GM19397 (cell line): Measurements from ENCODE around the gene GKN1.

Experiments
- ATAC-seq: cut with Tn5 transposase; IDR thresholded peaks from one replicate; pipeline ENCODE4 v1.9.1; 2021; ENCODE audit warnings: mild to moderate bottlenecking, moderate library complexity; ENCODE audit not compliant: unreplicated experiment

The GKN1 gene, protein sequence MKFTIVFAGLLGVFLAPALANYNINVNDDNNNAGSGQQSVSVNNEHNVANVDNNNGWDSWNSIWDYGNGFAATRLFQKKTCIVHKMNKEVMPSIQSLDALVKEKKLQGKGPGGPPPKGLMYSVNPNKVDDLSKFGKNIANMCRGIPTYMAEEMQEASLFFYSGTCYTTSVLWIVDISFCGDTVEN

DNA sequence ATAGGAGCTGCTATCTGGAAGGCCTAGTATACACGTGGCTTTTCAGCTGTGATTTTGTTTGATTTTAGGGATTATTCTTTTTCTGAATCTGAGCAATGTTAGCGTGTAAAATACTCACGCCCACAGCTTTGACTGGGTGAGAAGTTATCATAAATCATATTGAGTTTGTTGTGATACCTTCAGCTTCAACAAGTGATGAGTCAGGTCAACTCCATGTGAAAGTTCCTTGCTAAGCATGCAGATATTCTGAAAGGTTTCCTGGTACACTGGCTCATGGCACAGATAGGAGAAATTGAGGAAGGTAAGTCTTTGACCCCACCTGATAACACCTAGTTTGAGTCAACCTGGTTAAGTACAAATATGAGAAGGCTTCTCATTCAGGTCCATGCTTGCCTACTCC lies at the start of gene GKN1:
Gene GKN1 (plus strand): TSS at position 386 of the 400 bp plus-strand sequence. CDS start 42 bp downstream, outside the sequence.
- no peak for ATAC-seq

DNA sequence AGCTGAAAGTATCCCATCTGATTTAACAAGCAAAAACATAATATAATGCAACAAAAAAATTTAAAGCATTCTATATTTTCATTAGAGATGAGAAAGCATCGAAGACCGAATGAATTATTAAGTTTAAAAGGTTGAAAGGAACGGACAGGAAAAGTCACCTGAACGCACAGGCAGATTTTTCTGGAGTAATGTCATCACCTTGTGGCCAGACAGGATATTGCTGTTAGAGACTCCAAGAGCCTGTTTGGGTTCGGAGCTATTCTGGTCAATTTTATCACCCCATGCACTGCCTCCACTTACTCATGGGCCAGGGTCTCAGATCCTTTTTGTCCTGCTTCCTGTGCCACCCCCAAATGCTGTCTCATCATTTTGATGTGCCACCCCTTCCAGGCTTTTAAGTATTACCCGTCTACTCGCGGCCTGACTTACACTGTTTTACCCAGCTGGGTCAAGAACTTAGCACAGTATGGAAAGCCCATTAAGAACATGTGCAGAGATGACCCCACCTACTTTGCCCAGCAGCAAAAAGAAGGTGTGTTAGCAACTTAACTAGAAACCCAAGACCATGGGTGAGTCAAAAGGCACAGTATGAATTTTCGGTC lies 49.0 kb upstream of the GKN1 start:
- no peak for ATAC-seq

DNA sequence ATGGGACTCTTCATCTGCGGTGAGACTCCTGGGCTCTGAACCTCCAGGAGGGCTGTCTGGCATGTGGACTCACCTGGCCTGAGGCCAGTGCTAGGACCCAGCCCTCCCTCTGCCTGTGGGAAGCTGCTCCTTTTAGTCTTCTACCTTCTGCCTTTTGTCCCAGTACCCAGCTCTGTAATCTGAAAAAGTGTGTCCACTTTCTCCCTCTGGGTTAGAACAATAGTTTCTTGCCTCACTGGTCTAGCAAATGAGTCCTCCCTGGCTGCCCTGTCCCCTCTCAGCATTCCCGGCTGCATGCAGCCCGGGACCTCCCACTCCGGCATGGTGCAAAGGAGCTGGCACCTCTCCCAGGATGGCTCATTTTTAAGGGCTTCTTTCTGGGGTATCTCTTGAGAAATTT lies 47.6 kb upstream of the GKN1 start:
- no peak for ATAC-seq

DNA sequence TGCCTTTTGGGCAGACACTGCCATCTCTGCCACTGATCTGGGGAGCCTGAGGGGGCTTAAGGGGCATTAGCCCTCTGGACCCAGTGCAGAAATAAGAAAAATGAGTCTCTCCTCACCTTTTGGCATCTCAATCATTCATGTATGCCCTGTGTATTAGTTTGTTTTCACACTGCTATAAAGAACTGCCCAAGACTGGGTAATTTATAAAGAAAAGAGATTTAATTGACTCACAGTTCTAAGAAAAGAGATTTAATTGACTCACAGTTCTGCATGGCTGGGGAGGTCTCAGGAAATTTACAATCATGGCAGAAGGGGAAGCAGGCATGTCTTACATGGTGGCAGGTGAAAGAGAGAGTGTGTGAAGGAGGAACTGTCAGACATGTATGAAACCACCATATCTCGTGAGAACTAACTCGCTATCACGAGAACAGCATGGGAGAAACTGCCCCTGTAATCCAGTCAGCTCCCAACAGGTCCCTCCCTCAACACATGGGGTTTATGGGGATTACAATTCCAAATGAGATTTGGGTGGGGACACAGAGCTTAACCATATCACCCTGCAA lies 43.2 kb upstream of the GKN1 start:
- ATAC-seq = no peak

DNA sequence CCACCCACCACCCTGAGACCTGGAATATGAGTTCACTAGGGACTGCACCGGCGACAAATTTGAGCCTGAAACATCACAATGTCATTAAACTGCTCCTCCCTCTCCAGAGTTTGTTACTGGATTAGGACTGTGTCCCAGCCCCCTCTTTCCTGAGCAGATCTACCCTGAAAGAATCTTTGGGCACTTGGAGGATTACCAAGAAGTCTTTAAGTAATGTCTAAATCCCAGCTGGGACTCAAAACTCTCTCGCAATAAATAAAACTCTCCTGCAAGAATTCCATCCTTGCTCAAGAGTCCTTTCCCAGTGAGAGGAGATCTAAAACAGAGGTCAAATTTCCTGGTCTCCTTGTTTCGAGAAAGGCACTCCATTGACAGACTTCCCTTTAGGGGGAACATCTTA lies 42.6 kb upstream of the GKN1 start:
- ATAC-seq = no peak

DNA sequence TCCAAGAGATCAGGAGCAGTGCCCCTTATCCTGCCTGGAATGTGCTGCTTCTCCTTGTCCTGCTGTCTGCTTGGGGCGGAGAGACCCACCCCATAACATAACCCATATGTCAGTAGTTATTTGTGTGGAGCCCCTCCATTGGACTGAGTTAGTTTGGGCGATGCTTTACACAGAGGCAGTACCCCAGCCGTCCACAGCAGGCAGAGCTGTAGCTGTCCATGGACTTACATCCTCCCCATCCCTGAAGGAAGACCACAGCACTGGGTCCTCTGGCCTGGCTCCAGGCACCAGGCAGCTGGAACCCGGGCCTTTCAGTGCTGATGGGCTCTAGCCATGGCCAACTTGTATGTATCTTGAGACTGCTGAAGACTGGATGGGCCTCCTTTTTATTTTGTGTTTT lies 42.0 kb upstream of the GKN1 start:
- no peak for ATAC-seq

DNA sequence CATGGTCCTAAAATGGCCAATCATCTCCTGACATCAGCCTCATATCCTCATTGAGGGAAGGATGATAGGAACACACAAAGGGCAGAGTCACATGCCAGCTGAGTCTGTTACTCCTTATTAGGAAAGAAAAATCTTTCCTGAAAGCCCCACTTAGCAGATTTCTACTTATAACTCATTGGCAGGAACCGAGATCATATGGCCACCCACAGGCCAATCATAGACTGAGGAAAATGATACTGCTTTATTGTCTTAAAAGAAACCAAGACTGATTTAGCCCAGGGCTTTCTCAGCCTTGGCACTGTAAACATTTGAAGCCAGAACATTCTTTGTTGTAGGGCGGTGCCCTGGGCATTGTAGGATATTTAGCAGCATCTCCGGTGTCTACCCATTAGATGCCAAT lies 40.4 kb upstream of the GKN1 start:
- no peak for ATAC-seq

DNA sequence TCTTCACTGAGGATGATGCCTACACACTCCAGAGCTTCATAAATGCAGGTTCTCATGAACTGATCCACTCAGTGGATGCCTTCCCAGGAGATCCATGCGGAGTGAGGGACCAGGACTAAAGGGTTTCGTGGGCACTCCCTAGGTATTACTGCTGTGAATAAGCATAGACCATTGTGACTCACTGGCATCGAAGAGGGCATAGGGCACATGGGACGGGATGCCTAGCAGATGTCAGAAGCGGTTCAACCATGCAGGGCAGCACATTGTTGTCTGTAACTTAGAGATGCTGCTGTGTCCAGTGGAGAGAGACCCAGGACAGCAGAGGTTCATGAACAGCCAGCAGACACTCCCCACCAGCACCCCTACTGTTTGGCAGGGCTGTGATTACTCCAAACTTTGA lies 39.0 kb upstream of the GKN1 start:
- ATAC-seq = no peak

DNA sequence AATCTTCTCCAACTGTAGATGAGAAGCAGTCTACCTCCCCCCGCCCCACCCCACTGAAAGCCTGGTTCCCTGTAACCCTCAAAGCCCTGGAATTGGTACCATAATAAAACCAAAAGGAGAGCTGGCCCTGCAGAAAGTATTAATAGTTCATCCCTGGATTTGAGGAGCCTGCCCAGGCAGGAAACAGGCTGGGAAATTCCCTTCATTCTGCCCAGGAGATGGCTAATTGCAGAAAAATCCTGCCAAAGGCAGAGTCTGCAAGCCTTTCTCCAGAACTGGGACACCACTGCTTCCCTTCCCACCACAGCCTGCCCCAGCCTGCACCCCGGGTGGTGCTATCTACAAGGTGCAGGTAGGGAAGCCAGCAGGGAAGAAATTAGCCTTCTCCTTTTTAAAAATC lies 38.0 kb upstream of the GKN1 start:
- ATAC-seq = no peak

DNA sequence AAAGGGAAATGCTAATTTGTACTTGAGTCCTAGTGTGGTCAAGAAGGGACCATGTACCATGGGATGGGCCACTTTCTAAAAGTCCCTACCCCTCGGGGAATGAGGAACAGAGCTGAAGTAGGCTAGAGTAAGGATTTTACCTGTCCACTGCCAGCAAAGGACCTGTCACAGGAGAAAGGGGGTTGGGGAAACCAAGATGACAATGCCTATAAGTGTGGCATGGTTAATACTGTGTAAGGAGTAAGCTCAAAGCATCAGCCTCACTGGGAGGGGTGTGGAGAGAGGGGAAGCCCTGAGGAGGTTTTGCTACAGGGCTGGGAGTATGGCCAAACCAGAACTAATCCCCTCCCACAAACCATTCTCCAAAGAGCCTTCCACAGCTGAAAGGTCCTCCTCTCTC lies 37.5 kb upstream of the GKN1 start:
- no peak for ATAC-seq

DNA sequence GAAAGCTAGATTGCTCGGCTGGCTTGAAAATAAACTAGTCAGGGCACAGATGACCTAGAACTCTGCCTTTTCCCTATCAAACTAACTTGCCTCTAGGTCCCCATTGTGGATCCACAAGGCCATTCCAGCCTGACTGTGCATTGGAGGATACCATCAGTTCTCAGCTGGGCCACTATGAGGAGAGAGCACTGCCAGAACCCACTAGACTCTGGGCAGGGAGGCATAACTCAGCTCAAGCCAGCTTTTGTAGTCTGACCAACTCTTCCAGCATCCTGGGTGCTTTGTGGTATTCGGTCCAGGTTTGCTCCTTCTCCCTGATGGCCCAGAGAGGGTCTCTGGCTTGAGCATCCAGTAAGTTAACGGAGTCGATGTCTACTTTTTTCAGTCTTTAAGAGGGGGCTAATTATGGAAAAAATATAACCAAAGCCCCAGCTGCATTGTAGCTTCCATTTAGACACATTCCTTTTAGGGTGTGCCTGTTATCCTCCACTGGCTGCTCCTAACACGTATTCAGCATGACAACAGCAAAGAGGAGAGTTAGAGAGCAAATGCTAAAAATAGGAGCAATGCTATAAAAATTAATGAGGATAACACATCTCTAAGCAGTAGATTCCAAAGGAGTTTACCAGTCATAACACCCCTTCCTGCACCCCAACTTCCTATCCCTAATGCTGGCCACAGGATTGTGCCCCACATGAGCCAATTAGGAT lies 36.9 kb upstream of the GKN1 start:
- ATAC-seq = no peak

DNA sequence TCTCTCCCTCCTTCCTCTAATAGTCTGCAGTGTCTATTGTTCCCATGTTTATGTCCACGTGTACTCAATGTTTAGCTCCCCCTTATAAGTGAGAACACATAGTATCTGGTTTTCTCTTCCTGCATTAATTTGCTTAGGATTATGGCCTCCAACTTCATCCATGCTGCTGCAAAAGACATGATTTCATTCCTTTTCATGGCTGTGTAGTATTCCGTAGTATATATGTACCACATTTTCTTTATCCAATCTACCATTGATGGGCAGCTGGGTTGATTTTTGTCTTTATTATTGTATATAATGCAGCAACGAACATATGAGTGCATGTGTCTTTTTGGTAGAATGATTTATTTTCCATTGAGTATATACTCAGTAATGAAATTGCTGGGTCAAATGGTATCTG lies 35.5 kb upstream of the GKN1 start:
- no peak for ATAC-seq

DNA sequence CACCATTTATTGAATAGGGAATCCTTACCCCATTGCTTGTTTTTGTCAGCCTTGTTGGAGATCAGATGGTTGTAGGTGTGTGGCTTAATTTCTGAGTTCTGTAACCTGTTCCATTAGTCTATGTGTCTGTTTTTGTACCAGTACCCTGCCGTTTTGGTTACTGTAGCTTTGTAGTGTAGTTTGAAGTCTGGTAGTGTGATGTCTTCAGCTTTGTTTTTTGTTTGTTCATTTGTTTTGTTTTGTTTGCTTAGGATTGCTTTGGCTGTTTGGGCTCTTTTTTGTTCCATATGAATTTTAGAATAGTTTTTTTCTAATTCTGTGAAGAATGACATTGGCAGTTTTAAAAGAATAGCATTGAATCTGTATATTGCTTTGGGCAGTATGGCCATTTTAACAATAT lies 34.5 kb upstream of the GKN1 start:
- ATAC-seq = no peak

DNA sequence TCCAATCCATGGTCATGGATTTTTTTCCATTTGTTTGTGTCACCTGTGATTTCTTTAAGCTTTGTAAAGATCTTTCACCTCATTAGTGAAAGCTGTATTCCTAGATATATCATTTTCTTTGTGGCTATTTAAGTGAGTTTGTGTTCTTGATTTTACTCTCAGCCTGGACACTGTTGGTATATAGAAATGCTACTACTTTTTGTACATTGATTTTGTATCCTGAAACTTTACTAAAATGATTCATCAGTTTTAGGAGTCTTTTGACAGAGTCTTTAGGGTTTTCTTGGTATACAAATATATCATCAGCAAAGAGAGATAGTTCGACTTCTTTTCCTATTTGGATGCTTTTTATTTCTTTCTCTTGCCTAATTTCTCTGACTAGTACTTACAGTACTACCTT lies 34.1 kb upstream of the GKN1 start:
- ATAC-seq = no peak

DNA sequence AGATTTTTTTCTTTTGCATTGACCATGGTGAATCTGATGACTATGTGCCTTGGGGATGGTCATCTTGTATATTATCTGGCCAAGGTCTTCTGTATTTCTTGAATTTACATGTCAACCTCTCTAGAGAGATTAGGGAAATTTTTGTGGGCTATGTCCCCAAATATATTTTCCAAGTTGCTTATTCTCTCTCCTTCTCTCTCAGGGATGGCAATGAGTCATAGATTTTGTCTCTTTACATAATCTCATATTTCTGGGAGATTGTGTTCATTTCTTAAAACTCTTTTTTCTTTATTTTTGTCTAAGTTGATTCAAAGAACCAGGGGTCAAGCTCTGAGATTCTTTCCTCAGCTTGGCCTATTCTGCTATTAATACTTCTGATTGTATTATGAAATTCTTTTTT lies 31.6 kb upstream of the GKN1 start:
- ATAC-seq = no peak

DNA sequence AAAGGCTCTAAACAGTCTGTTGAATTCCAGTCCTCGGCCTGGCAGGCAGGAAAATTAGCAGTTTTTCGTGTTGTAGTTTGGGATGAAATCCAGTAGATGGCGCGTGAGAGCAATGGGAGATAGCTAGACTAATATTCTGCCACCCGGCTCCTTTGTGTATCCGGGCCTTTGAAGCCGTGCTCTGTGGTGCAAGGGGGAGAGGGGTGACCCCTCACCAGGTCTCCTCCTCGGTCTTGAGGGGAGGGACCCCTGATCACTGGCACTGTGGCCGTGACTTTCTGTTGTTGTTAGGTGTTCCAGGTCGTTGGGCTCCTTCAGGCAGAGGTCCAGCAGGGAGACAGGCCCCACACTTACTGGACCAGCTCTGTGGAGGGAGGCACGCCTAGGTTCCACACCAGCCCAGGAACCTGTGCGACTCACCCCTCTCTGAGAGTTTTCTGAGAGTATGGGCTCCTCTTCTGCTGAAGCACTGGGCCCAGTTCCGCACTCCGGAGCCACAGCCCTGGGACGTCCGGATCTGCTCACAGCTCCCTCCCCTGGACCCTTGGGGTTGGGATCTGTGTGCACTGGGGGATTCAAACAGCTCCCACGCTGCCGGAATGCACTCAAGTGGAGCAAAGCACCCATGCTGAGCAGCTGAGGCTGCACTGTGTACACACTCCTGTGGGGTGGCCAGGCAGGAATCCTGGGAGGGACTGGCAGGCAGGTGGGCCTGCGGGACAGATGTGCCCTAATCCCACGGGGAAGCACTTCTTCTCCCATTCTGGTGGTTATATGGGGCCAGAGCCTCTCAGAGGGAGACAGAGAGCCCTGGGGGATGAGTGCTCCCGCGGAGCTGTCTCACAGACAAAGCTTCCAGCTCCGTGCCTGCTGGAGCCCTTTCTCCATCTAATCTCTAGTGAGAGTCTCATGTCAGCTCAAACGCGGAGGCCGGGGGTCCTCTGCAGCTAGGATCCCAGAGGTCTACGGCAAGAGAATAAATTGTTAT lies 30.6 kb upstream of the GKN1 start:
- no peak for ATAC-seq

DNA sequence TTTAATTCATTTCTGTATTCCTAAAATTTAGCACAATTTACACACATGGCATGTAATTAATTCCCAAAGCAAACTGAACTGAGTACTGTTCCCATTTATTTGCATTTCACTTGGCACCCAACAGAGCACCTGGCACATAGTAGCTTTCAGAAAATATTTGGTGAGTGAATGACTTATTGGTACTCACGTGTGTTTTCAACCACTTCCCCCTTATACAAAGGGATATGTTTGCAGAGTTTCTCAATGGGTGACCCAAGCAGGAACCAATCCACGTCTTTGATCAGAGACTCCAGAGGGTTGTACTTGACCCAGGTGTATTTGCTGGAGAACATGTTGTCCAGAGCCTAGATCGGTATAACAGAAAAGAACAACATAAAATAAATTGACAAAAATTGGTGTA lies 28.3 kb upstream of the GKN1 start:
- ATAC-seq = no peak

DNA sequence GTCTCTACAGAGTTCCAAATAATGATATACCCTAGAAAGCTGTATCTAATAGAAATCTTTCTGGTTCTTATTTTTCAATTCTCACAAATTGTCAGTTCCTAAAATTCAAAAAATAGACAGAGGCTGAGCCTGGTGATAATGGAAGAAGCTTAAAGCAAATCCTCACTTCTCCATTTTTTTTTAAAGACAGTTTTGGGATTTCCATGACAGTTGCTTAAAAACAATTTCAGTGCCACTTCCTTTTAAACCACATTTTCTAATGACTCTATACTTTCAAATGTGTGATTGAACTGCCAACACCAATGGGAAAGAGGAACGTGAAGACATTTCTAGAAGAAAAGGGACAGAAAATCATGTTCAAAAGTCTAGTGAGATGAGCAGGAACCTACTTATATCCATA lies 25.7 kb upstream of the GKN1 start:
- no peak for ATAC-seq

DNA sequence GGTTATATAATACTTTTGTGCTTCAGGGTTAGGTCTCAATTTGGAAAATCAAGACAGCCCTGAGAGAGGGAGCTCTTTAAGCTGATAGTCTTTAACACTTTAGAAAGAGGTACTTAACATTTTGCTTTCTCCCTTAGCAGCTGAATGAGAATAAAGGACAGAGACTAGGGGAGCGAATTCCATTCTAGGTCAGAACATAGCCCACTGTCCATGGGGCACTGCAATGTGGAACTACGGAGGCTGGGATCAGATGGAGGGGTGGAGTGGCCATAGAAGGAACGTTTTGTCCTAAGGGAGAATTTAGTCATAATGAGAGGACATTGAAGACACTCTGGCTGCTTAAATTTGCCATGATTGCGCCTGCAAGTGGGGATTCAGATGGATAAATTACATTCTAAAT lies 22.5 kb upstream of the GKN1 start:
- no peak for ATAC-seq

DNA sequence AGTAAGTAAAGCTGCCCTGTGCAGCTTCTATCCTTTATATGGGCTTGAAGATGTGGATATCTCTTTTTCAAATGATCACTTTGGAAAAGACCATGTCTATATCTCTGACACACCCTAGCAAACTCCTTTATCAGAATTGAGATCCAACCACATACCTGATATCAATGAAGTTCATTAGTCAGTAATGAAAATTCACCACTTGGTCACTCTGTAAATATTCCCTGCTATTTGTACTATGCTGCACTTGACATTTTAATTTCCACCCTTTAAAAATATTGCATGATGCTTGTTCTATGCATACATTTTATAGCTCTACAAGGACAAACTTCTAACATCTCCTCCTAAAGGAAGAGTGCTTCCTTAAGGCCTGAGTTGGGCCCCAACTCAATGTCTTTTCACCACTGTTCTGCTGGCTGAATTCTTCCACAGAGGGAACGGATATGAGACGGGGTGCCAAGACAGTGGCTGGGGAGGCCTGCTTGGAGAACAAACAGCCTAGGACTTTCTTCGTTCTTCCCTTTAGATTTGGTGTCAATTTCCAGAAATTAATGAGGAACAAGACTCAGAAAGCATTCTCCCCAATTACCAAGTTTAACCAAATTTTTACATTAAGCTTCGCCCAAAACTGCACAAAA lies 21.4 kb upstream of the GKN1 start, which contains the start of gene GKN2:
Gene GKN2 (minus strand): TSS at position 7 of the 635 bp plus-strand sequence. CDS start 32 bp downstream, outside the sequence.
- ATAC-seq = no peak
